Measurements from ENCODE around the gene IL9.

Gene IL9

GRCh38 chr5:135891268-135891667, 4.4 kb downstream of the IL9 start:
- DNase-seq = no peak

GRCh38 chr5:135890867-135891266, 4.8 kb downstream of the IL9 start:
- DNase-seq = no peak

- DNase-seq = no peak
Observed at GRCh38 chr5:135890296-135890695, 5.3 kb downstream of the IL9 start.

- DNase-seq = no peak
Observed at GRCh38 chr5:135887881-135888614, 7.6 kb downstream of the IL9 start.

GRCh38 chr5:135887447-135887864, 8.2 kb downstream of the IL9 start:
- DNase-seq = peak; percentile 70 to 71

- DNase-seq = no peak
Observed at GRCh38 chr5:135886136-135886535, 9.5 kb downstream of the IL9 start.

GRCh38 chr5:135885031-135885430, 10.6 kb downstream of the IL9 start:
- no peak for DNase-seq

GRCh38 chr5:135883441-135883840, 12.2 kb downstream of the IL9 start:
- DNase-seq = no peak

GRCh38 chr5:135883026-135883425, 12.6 kb downstream of the IL9 start:
- no peak for DNase-seq

- DNase-seq = no peak
Observed at GRCh38 chr5:135881819-135882218, 13.8 kb downstream of the IL9 start.

GRCh38 chr5:135881244-135881643, 14.4 kb downstream of the IL9 start:
- DNase-seq = no peak

- no peak for DNase-seq
Observed at GRCh38 chr5:135880801-135881200, 14.8 kb downstream of the IL9 start.

- no peak for DNase-seq
Observed at GRCh38 chr5:135880278-135880677, 15.4 kb downstream of the IL9 start.

GRCh38 chr5:135879591-135879990, 16.1 kb downstream of the IL9 start:
- no peak for DNase-seq

GRCh38 chr5:135878156-135878620, 17.5 kb downstream of the IL9 start:
- no peak for DNase-seq

GRCh38 chr5:135877570-135878155, 18.0 kb downstream of the IL9 start:
- DNase-seq = no peak

- DNase-seq = peak; percentile 70 to 81
Observed at GRCh38 chr5:135876146-135876545, 19.5 kb downstream of the IL9 start.

- no peak for DNase-seq
Observed at GRCh38 chr5:135875567-135875966, 20.1 kb downstream of the IL9 start.

- no peak for DNase-seq
Observed at GRCh38 chr5:135874461-135874860, 21.2 kb downstream of the IL9 start.

- DNase-seq = no peak
Observed at GRCh38 chr5:135873831-135874230, 21.8 kb downstream of the IL9 start.

GRCh38 chr5:135871268-135871915, 24.2 kb downstream of the IL9 start:
- no peak for DNase-seq

GRCh38 chr5:135869935-135870334, 25.7 kb downstream of the IL9 start:
- DNase-seq = no peak

- no peak for DNase-seq
Observed at GRCh38 chr5:135869276-135869675, 26.4 kb downstream of the IL9 start.

- DNase-seq = no peak
Observed at GRCh38 chr5:135868681-135869080, 27.0 kb downstream of the IL9 start.
